ENCODE results near the gene MTMR1.

MTMR1 gene

DNA sequence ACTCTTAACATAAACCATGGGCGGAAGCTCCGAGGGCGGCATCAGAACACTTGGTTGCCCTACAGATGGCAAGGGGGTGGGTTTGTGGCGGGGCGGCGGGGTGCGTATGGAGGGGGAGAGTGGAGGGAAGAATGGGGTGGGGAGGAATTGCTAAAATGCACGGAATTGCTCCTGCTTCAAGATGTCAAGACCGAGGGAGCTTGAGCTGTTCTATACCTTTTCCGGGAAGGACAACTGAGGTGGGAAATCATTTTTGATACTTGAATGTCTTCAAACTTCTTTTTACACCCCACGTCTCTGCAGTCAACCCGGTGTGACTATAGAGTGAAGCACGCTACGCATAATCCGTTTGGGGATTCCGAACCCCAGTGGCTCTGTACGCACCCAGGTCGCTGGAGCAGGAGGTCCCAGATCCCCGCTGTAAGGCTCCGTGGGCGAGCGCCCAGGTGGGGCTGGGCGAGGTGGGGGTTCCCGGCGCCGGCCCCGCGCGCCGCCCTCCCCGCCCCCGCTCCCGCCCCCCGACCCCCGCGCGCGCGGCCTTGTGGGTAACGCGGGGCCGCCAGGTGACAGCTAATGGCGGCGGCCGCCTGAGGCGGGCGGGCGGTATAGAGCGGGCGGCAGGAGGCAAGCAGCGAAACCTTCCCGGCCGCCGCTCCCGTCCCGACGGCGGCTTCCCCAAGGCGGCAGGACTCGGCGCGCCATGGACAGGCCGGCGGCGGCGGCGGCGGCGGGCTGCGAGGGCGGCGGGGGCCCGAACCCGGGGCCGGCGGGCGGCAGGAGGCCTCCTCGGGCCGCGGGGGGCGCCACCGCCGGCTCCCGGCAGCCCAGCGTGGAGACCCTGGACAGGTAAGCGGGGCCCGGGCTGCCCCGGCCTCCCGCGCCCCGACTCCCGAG, at the start of gene MTMR1:
TSS of gene MTMR1 (plus strand) at position 566 of the 894 bp plus-strand sequence. CDS start at position 701, 135 bp downstream.
- peak; percentile 48 for DNase-seq (ENCODE audit: low spot score)

- no peak for DNase-seq (ENCODE audit: low spot score)
These were observed 49.2 kb upstream of the MTMR1 start for GRCh38 chrX:150643958-150644357.

GRCh38 chrX:150644422-150644821, 48.8 kb upstream of the MTMR1 start:
- DNase-seq (ENCODE audit: low spot score), result no peak

DNA sequence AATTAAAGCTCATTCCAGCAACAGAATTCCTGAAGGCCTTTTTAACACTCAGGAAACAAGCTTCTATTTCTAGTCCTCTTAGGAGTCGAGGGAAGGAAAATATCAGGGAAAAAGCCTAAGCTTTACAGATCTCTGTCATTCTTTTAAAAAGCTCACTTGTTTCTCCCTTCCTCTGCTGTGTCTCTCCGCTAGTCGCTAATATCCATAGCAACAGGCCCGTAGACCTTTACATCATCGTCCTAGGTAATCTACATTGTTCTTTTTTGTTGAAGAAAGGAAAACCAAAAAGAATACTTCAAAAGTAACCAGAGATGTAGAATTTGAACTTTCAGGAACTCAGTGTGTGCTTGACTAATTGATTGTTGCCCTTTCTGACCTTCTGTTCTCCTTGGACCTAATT, 45.9 kb upstream of the MTMR1 start:
- DNase-seq (ENCODE audit: low spot score), result no peak

DNA sequence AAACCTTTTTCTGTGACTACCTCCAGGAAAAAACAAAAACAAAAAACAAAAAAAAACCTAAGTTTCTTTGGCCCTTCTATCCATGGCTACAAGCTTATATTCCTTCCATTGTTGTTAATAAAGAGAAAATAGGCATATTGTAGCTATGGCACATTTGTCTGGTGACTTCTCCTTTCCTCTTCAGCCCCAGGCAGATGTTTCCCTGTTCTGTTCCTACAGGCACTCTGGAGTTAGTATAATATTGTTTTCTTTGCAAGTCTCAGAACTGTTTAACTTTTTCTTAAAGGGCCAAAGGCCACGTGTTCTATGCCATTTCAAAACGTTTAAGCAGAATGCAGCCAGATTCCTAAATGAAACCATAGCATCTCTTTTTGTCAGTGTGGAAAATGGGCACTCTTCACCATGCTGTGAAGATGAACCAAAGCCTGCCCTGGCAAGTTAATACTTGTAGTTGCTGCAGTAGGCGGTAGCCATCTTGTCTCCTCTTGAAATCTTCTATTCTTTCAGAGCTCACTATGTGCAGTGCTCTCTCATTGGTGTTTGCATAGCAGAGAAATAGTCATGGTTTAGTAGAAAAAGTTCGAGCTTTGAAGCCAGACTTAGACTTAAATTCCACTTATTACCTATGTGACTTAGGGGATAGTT, 44.8 kb upstream of the MTMR1 start:
- DNase-seq (ENCODE audit: low spot score), result no peak

- DNase-seq (ENCODE audit: low spot score), result peak; percentile 7
These were observed 43.9 kb upstream of the MTMR1 start for GRCh38 chrX:150649096-150649870.

- DNase-seq (ENCODE audit: low spot score), result no peak
These were observed 41.3 kb upstream of the MTMR1 start for GRCh38 chrX:150651906-150652305.

DNA sequence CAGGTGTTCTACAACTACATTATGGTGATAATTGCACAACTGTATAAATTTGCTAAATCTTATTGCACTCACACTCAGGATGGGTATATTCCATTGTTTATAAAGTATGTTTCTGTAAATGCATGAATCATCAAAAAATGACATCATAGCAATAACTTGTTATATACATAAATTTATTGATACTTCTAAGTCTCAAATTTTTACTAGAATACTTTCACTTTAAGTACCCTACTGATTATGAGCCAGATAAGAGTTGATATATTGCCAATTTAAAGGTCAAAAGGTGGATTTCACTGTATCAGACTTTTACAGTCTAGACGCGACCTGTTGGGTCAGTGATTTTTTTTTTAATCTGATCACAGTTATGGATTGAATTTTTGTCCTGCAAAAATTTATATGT, 37.4 kb upstream of the MTMR1 start:
- DNase-seq (ENCODE audit: low spot score), result no peak

DNA sequence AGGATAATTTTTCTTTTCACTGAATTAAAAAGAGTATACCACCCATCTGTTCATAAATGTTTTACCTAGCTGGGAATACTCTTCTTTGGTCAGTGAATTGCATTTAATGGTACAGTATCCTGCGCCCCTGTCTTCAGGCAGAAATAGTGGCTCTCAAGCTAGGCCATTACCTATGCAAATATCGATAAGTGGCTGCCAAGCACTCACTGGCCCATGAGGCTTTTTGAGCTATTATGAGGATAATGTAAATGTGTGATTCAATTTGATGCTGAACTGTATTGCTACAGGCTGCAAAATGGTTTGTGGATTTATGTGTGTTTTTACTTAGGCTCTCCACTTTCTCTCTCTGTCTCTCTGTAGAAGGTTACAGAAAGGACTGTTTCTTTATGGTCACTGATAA, 30.1 kb upstream of the MTMR1 start:
- DNase-seq (ENCODE audit: low spot score), result no peak

GRCh38 chrX:150664290-150664689, 28.9 kb upstream of the MTMR1 start:
- no peak for DNase-seq (ENCODE audit: low spot score)

DNA sequence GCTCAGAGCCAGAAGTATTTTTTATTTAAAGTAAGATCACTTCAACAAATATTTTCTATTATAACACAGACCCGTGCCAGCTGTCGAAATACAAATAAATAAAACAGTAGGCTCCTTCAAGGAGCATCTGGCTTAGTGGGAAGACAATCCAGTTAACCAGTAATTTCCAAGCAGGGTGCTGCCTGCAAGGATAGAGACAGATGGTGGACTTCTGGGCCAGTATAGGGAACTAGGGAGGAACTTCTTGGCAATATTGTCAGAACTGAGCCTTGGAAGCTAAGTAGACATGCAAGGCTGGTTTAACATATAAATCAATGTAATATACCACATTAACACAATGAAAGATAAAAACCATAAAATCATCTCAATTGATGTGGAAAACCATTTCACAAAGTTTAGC, 17.0 kb upstream of the MTMR1 start:
- no peak for DNase-seq (ENCODE audit: low spot score)

DNA sequence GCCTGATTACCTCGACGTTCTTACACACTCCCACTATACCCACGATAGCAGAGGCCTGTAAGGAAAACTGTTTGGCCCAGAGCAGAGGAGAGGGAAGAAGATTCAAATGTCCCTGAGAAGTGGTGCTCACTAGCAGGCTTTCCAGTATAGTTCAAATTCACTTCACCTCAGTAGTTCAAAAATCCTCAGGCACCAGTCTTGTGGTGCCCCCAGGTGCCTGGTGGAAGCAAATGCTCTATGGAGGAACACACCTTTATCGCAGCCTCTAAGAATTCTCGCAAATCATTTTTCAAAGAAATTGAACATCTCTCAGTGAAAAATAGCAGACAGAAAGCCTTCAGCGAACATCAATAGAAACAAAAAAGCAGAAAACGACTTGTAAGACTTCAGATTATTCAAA, 12.2 kb upstream of the MTMR1 start:
- peak; percentile 9 for DNase-seq (ENCODE audit: low spot score)

- DNase-seq (ENCODE audit: low spot score), result no peak
These were observed 10.1 kb upstream of the MTMR1 start for GRCh38 chrX:150683112-150683511.

- peak; percentile 29 for DNase-seq (ENCODE audit: low spot score)
These were observed 9.6 kb upstream of the MTMR1 start for GRCh38 chrX:150683536-150684146.

DNA sequence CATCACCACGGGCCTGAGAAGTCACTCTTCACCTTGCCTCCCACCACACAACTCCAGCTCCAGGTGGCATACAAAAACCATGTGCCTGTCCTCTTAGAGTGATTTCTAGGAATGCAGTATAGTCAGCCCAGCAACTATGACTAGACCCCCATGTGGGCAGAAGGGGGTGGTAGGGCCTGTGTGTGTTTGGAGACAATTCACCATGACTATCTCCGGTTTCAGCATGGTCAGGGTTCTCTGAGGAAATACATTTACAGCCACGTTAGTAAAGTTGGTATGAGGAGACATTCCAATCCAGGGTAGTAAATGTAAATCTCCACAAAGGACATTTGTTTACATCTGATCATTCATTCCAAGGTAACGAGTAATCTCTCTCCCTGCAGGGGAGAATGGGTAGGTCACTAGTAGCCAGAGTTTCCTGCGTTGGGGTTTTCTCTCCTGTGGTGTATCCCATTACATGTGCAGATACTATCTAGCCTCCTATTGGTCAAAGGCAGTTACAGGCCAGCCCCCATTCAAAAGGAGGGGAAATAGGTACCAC, 4.2 kb upstream of the MTMR1 start:
- DNase-seq (ENCODE audit: low spot score), result peak; percentile 57

GRCh38 chrX:150690126-150690525, 3.1 kb upstream of the MTMR1 start:
- DNase-seq (ENCODE audit: low spot score), result peak; percentile 60

DNA sequence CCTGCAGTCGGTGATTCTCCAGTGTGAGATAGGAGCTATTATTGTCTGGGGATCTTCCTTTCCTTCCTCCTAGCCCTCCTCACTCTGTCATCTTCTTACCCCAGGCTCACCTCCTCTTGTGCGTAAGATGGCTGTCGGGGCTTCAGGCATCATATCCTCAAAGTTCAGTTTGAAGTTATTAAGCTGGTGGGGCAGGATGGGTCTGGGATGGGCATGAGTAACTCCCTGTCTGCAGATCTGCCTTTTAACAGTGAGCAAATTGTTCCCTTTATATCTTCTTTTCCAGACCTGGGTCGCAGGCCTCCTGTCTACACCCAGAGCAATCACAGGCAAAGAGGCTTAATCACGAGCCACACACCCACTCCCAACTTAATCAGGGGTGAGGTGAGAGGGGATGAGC, 900 bp upstream of the MTMR1 start:
- no peak for DNase-seq (ENCODE audit: low spot score)

- DNase-seq (ENCODE audit: low spot score), result peak; percentile 73
These were observed 754 bp downstream of the MTMR1 start for GRCh38 chrX:150693725-150694574.

GRCh38 chrX:150694738-150695410, 1.7 kb downstream of the MTMR1 start:
- peak; percentile 7 for DNase-seq (ENCODE audit: low spot score)

DNA sequence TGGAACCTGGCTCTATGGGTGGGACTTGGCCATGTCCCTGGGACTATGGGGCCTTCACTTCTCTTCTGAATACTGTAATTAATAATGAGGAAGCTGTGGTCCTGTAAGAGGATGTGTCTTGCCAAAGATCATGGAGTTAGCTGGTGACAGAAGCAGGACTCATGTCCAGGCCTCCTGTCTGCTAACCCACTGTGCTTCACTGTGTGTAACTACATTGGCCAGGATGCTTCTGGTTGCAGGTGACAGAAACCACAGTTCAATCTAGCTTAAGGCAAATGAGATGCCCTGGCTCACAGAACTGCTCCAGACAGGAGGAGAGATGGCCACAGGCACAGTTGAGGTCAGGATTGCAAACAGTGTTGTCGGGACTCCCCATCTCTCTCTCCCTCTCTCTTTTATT, 3.1 kb downstream of the MTMR1 start:
- no peak for DNase-seq (ENCODE audit: low spot score)

All from AG20443 (cell line).